GM12892 (cell line): ENCODE results near the gene ZFPL1.

Experiments used
- POLR2A ChIP-seq: IDR thresholded peaks from 2 replicates; pipeline ENCODE4 v1.6.1; 2011; ENCODE audit warnings: low read depth, low read length, control low read depth
- TAF1 ChIP-seq: IDR thresholded peaks from 2 replicates; pipeline ENCODE4 v1.6.1; 2011; ENCODE audit warnings: low read depth, mild to moderate bottlenecking, control low read depth, low read length, borderline replicate concordance

- TF ChIP-seq POLR2A (no peak), TAF1 (no peak)
Observed at GRCh38 chr11:65103476-65103875, 19.5 kb downstream of the ZFPL1 start.
